Measurements from ENCODE around the gene FYN.

DNA sequence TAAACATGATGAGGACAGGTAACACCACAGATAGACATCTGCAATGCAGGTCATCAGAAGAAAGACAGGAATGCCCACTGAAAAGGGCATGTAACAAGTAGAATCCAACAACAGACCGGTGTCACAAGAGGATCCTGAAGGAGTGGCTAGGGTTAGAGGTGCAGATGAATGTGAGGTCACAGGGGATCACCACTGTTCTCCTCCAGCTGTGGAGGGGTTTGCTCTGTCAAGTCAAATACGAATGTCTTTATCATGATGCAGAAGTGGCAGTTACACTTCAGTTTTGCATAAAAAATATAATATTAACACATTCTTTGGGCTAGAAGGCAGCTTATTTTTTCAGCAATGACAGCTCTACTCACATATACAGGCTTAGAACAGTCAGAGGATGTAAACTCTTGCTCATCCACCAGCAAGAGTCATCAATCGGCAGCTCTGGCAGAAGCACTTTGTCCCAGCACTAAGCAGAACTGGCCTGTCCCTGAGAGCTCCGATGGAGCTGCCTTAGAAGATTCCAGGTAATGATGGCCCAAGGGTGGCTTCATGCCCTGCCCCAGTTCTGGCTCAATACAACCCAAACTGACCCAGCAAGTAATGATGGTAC lies 137.1 kb downstream of the FYN start:
- TF ChIP-seq BCL11A (IDR thresholded peaks at IDR 0.05; ENCODE audit: low read depth in 2 of 2, low read length in 2 of 2) (no peak), SP4 (IDR thresholded peaks at IDR 0.05; ENCODE audit: low read length) (no peak), CTCF (IDR thresholded peaks at IDR 0.05; ENCODE audit: control extremely low read depth in 1 of 3, insufficient read depth in 1 of 3, low read depth in 1 of 3, low read length in 3 of 3) (no peak)
